HepG2 (cell line): ENCODE data around the gene NEIL3. TPM values are rescaled to one million over a fixed set of nuclear protein-coding genes. Genes with fewer than 3 reads are reported as not detected.
A peak's percentile ranks its signal among the peaks of the same experiment; 100 is the strongest.

Source experiments
- DR1 ChIP-seq: sonication (generic); formaldehyde crosslinking; IDR thresholded peaks from 2 replicates; pipeline ENCODE4 v1.8.0; 2021; ENCODE audit warnings: mild to moderate bottlenecking, missing genetic modification reagents, inconsistent platforms
- FOXJ3 ChIP-seq: sonication (generic); formaldehyde crosslinking; IDR thresholded peaks from 2 replicates; pipeline ENCODE4 v1.4.0; 2020; ENCODE audit warnings: missing genetic modification reagents, mild to moderate bottlenecking, borderline replicate concordance
- HNF4G ChIP-seq, 2 experiments: sonication (generic) in 1 of 2; formaldehyde crosslinking in 1 of 2; IDR thresholded peaks; 2 replicates each; pipeline versions ENCODE4 v1.4.0 to v1.6.1; 2011 to 2020; ENCODE audit warnings: borderline replicate concordance in 2 of 2, low read depth in 2 of 2, mild to moderate bottlenecking in 2 of 2, low read length in 1 of 2, missing genetic modification reagents in 1 of 2, moderate library complexity in 1 of 2
- HOXA3 ChIP-seq: sonication (generic); formaldehyde crosslinking; IDR thresholded peaks from 2 replicates; pipeline ENCODE4 v1.5.0; 2020; ENCODE audit warnings: missing genetic modification reagents
- MED8 ChIP-seq: sonication (generic); formaldehyde crosslinking; IDR thresholded peaks from 2 replicates; pipeline ENCODE4 v1.8.1; 2023; ENCODE audit warnings: mild to moderate bottlenecking, missing genetic modification reagents; ENCODE audit not compliant: insufficient replicate concordance
- MYC ChIP-seq: sonication (generic); formaldehyde crosslinking; IDR thresholded peaks from 2 replicates; pipeline ENCODE4 v1.9.0; 2021; ENCODE audit warnings: missing genetic modification reagents, borderline replicate concordance
- NFKB2 ChIP-seq: sonication (generic); formaldehyde crosslinking; IDR thresholded peaks from 2 replicates; pipeline ENCODE4 v1.4.0; 2020; ENCODE audit warnings: missing genetic modification reagents, borderline replicate concordance
- RARG ChIP-seq: sonication (generic); formaldehyde crosslinking; IDR thresholded peaks from 2 replicates; pipeline ENCODE4 v1.4.0; 2020; ENCODE audit warnings: low read depth, mild to moderate bottlenecking, missing genetic modification reagents
- TEAD2 ChIP-seq: sonication (generic); formaldehyde crosslinking; IDR thresholded peaks from 2 replicates; pipeline ENCODE4 v1.9.0; 2021; ENCODE audit warnings: missing genetic modification reagents
- ZNF546 ChIP-seq: sonication (generic); formaldehyde crosslinking; conservative IDR thresholded peaks from 2 replicates; pipeline ENCODE4 v1.8.1; 2023; ENCODE audit warnings: mild to moderate bottlenecking, missing genetic modification reagents
- ZNF552 ChIP-seq: sonication (generic); formaldehyde crosslinking; IDR thresholded peaks from 2 replicates; pipeline ENCODE4 v1.9.0; 2022; ENCODE audit warnings: missing genetic modification reagents, mild to moderate bottlenecking, borderline replicate concordance
- polyA plus RNA-seq, 8 experiments: library from polyadenylated mRNA; depleted of rRNA in 3 of 8; stranded (reverse) in 7 of 8; unstranded in 1 of 8; fragments of >200 nt; fragmentation: Illumina TruSeq in 4 of 8; extraction: Trizol in 4 of 8; gene quantifications; 2 replicates each; pipeline versions ENCODE4 v1.2.1 to v1.2.3, GENCODE V29; 2011 to 2016; ENCODE audit warnings: low read depth in 4 of 8, missing spikeins in 1 of 8, mixed read lengths in 1 of 8; ENCODE audit not compliant: insufficient read depth in 1 of 8
- total RNA-seq, 5 experiments: library from RNA; depleted of rRNA; stranded (reverse); fragments of >200 nt; fragmentation: Illumina TruSeq; extraction: Trizol; gene quantifications; 2 replicates each; pipeline ENCODE4 v1.2.3, GENCODE V29; 2016; ENCODE audit warnings: low read depth in 1 of 5
- TF ChIP-seq, protein P1 (sequence below): sonication (generic); formaldehyde crosslinking; IDR thresholded peaks from 2 replicates; pipeline ENCODE4 v1.4.0; 2020; ENCODE audit warnings: low read depth, missing genetic modification reagents
- TF ChIP-seq, protein P2 (sequence below), 2 experiments: fragments of 450-650 bp in 1 of 2; sonication (generic) in 1 of 2; formaldehyde crosslinking; IDR thresholded peaks; 2 replicates each; pipeline versions ENCODE4 v1.5.0 to v1.8.0; 2020 to 2022; ENCODE audit warnings: mild to moderate bottlenecking in 1 of 2, missing genetic modification reagents in 1 of 2
- TF ChIP-seq, protein P3 (sequence below): sonication (generic); formaldehyde crosslinking; IDR thresholded peaks from 2 replicates; pipeline ENCODE4 v1.4.0; 2020; ENCODE audit warnings: missing genetic modification reagents
- TF ChIP-seq, protein P4 (sequence below): IDR thresholded peaks from 2 replicates; pipeline ENCODE4 v1.6.1; 2016; ENCODE audit warnings: missing compliant biosample characterization, missing genetic modification reagents, borderline replicate concordance

NEIL3 gene
- total and polyA plus RNA-seq, 2 of the 13 experiments (the other 11 are each of a cell fraction or from before 2014, with no cell fraction given), result 3.5 to 8.4 TPM

DNA sequence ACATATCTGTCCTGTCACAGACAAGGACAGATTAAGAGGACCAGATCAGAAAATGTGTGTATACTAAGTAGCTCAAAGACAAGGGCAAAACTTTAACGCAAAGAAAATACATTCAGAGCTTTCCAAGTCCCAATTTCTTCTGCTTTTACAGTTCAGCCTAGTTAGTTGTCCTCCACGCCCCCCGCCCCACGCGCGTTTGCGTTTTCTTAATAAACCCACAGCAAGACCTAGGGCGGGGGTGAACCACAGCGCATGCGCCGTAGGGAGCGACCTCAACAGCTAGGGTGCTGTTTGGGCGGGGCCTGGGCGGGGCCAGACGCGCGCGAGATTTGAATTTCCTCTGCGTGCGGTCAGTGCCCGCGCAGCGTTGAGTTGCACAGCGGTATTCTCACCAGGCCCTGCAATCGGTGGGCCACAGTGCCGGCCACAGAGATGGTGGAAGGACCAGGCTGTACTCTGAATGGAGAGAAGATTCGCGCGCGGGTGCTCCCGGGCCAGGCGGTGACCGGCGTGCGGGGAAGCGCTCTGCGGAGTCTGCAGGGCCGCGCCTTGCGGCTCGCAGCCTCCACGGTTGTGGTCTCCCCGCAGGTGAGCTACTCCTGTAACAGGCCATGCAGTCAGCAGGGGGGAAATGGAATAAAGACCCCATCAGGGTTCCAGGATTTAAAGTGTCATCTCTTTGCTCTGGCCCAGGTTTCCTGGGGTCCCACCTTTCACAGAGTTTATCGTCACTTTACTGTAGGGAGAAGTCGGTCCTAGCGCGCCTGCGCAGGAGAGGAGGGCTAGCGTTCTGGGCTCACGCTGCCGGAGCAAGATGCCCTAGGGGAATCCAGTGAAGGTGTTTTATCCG is at the start of gene NEIL3 (continued):
- TF ChIP-seq, protein P1, sequence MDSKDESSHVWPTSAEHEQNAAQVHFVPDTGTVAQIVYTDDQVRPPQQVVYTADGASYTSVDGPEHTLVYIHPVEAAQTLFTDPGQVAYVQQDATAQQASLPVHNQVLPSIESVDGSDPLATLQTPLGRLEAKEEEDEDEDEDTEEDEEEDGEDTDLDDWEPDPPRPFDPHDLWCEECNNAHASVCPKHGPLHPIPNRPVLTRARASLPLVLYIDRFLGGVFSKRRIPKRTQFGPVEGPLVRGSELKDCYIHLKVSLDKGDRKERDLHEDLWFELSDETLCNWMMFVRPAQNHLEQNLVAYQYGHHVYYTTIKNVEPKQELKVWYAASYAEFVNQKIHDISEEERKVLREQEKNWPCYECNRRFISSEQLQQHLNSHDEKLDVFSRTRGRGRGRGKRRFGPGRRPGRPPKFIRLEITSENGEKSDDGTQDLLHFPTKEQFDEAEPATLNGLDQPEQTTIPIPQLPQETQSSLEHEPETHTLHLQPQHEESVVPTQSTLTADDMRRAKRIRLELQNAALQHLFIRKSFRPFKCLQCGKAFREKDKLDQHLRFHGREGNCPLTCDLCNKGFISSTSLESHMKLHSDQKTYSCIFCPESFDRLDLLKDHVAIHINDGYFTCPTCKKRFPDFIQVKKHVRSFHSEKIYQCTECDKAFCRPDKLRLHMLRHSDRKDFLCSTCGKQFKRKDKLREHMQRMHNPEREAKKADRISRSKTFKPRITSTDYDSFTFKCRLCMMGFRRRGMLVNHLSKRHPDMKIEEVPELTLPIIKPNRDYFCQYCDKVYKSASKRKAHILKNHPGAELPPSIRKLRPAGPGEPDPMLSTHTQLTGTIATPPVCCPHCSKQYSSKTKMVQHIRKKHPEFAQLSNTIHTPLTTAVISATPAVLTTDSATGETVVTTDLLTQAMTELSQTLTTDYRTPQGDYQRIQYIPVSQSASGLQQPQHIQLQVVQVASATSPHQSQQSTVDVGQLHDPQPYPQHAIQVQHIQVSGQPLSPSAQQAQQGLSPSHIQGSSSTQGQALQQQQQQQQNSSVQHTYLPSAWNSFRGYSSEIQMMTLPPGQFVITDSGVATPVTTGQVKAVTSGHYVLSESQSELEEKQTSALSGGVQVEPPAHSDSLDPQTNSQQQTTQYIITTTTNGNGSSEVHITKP (CRISPR knock-in tag), result no peak
- TF ChIP-seq, protein P2, sequence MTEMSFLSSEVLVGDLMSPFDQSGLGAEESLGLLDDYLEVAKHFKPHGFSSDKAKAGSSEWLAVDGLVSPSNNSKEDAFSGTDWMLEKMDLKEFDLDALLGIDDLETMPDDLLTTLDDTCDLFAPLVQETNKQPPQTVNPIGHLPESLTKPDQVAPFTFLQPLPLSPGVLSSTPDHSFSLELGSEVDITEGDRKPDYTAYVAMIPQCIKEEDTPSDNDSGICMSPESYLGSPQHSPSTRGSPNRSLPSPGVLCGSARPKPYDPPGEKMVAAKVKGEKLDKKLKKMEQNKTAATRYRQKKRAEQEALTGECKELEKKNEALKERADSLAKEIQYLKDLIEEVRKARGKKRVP (CRISPR knock-in tag; IDR thresholded peaks at IDR 0.05), result 0 out of 4 replicates have a peak, but pooled peaks of 1 of the 2 experiments have one; percentile 51
- TF ChIP-seq MED8 (CRISPR knock-in tag) (no peak), RARG (CRISPR knock-in tag) (no peak), TEAD2 (CRISPR knock-in tag) (no peak), HOXA3 (peak; percentile 59; the same call in 1 of the 2 replicates), HNF4G (IDR thresholded peaks at IDR 0.05; ENCODE audit: borderline replicate concordance, low read depth, low read length) (no peak), HNF4G (CRISPR knock-in tag; IDR thresholded peaks at IDR 0.05; ENCODE audit: borderline replicate concordance, low read depth) (0 out of 2 replicates have a peak, but pooled peaks have one; percentile 30), ZNF552 (CRISPR knock-in tag) (0 out of 2 replicates have a peak, but pooled peaks have one; percentile 28), ZNF546 (0 out of 2 replicates have a peak, but pooled peaks have one; percentile 42), MYC (CRISPR knock-in tag) (peak; percentile 44; the same call in 1 of the 2 replicates), DR1 (CRISPR knock-in tag) (peak; percentile 30; the same call in 1 of the 2 replicates), NFKB2 (CRISPR knock-in tag) (peak; percentile 46; the same call in 1 of the 2 replicates), FOXJ3 (CRISPR knock-in tag) (0 out of 2 replicates have a peak, but pooled peaks have one; percentile 26)
- TF ChIP-seq, protein P3, sequence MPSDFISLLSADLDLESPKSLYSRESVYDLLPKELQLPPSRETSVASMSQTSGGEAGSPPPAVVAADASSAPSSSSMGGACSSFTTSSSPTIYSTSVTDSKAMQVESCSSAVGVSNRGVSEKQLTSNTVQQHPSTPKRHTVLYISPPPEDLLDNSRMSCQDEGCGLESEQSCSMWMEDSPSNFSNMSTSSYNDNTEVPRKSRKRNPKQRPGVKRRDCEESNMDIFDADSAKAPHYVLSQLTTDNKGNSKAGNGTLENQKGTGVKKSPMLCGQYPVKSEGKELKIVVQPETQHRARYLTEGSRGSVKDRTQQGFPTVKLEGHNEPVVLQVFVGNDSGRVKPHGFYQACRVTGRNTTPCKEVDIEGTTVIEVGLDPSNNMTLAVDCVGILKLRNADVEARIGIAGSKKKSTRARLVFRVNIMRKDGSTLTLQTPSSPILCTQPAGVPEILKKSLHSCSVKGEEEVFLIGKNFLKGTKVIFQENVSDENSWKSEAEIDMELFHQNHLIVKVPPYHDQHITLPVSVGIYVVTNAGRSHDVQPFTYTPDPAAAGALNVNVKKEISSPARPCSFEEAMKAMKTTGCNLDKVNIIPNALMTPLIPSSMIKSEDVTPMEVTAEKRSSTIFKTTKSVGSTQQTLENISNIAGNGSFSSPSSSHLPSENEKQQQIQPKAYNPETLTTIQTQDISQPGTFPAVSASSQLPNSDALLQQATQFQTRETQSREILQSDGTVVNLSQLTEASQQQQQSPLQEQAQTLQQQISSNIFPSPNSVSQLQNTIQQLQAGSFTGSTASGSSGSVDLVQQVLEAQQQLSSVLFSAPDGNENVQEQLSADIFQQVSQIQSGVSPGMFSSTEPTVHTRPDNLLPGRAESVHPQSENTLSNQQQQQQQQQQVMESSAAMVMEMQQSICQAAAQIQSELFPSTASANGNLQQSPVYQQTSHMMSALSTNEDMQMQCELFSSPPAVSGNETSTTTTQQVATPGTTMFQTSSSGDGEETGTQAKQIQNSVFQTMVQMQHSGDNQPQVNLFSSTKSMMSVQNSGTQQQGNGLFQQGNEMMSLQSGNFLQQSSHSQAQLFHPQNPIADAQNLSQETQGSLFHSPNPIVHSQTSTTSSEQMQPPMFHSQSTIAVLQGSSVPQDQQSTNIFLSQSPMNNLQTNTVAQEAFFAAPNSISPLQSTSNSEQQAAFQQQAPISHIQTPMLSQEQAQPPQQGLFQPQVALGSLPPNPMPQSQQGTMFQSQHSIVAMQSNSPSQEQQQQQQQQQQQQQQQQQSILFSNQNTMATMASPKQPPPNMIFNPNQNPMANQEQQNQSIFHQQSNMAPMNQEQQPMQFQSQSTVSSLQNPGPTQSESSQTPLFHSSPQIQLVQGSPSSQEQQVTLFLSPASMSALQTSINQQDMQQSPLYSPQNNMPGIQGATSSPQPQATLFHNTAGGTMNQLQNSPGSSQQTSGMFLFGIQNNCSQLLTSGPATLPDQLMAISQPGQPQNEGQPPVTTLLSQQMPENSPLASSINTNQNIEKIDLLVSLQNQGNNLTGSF, result peak; percentile 70; the same call in 1 of the 2 replicates
- TF ChIP-seq, protein P4, sequence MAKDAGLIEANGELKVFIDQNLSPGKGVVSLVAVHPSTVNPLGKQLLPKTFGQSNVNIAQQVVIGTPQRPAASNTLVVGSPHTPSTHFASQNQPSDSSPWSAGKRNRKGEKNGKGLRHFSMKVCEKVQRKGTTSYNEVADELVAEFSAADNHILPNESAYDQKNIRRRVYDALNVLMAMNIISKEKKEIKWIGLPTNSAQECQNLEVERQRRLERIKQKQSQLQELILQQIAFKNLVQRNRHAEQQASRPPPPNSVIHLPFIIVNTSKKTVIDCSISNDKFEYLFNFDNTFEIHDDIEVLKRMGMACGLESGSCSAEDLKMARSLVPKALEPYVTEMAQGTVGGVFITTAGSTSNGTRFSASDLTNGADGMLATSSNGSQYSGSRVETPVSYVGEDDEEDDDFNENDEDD (CRISPR knock-in tag), result peak; percentile 99
